GM21447 (cell line): Measurements from ENCODE around the gene TRIM32.

ENCODE experiments used
- ATAC-seq: cut with Tn5 transposase; IDR thresholded peaks from one replicate; pipeline ENCODE4 v1.9.1; 2021; ENCODE audit not compliant: unreplicated experiment

The TRIM32 gene, protein sequence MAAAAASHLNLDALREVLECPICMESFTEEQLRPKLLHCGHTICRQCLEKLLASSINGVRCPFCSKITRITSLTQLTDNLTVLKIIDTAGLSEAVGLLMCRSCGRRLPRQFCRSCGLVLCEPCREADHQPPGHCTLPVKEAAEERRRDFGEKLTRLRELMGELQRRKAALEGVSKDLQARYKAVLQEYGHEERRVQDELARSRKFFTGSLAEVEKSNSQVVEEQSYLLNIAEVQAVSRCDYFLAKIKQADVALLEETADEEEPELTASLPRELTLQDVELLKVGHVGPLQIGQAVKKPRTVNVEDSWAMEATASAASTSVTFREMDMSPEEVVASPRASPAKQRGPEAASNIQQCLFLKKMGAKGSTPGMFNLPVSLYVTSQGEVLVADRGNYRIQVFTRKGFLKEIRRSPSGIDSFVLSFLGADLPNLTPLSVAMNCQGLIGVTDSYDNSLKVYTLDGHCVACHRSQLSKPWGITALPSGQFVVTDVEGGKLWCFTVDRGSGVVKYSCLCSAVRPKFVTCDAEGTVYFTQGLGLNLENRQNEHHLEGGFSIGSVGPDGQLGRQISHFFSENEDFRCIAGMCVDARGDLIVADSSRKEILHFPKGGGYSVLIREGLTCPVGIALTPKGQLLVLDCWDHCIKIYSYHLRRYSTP

DNA sequence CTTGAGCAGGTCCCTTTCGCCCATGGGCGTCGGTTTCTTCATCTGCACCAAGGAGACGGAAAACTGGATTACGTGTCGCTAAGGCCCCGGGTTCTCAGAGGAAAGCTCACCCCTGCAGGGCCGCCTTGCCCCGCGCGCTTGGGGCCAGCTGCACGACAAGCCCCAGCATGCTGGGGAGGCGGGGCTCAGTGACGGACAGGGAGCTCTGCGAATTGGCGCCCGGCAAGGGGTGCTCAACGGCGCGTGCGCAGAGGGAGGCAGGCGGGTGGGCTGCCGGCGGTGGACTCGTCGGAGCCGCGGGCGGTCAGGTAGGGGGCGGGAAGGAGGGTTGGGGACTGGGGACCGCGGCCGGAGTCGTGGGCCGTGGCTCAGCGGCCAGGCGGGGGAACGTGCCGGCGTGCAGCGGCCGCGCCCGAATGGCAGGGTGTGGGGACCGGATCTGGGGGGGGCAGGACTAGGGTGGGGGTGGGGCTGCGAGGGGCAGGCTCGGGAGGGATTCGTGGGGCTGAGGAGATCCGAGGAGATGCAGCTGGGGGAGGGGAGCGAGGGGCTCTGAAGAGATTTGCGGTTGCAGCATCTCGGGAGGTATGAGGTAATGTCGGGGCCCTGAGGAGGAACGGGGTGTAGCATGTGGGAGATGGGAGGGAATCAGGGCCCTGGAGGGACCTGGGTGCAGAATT, at the start of gene TRIM32:
Gene TRIM32 (plus strand): TSS at position 232 of the 680 bp plus-strand sequence. CDS start 10,438 bp downstream, outside the sequence.
- peak; percentile 98 for ATAC-seq

GRCh38 chr9:116639251-116639741, 47.8 kb upstream of the TRIM32 start:
- ATAC-seq: no peak

GRCh38 chr9:116641292-116642059, 45.6 kb upstream of the TRIM32 start:
- no peak for ATAC-seq

DNA sequence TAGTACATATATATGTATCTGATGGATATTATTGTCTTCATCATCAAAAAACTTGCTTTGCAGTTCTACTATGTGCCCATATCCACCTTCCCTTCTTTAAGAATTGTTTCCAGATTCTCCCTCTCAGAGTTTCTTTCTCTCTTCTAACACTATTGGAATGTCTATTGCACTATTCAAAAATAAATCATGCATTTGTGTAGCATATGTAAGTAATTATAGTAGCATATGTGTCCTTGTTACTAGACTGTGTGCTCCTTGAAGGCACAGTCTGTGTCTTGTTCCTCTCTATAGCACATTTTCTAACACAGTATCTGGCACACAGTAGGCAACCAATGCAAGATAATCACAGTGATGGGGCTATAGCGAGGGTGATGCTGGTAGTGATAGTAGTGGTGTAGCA, 43.4 kb upstream of the TRIM32 start:
- ATAC-seq: no peak

- ATAC-seq: no peak
These were observed 42.9 kb upstream of the TRIM32 start for GRCh38 chr9:116644091-116644688.

DNA sequence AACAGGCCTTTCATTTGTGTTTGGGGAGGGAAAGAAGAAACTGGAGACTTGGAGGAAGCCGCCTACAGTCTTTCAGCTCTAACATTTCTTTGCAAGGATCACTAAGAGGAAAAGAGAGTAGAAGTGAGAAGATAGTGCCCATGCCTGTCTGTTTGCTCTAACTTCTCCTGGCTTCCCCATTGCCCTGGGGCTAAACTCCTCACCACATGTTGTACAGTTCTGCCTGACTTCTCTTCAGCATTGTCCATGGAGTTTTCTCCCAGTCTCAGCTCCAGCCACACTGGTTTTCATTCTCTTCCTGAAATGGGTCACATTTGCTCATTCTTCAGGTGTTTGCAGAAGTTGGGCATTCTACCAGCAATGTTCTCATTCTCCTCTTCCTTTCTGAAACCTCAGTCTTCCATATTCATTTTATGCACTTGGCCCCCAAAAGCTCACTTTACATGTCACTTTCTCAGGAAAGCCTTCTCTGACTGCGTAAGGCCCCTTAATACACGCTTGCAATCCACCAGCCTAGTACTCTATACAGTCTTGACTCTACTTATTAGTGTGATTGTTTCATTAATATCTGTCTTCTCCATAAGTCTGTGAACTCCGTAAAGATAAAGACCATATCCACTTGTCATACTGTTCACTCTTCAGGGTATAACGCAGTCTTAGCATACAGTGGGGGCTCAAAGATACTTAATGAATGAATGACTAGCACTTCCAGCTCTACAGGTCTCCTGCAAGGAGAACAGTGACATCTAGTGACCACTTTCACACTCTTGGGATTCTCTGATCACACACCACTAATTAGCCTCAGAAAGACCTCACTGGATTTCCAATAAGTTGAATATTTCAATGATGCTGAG, 40.2 kb upstream of the TRIM32 start:
- ATAC-seq: no peak

DNA sequence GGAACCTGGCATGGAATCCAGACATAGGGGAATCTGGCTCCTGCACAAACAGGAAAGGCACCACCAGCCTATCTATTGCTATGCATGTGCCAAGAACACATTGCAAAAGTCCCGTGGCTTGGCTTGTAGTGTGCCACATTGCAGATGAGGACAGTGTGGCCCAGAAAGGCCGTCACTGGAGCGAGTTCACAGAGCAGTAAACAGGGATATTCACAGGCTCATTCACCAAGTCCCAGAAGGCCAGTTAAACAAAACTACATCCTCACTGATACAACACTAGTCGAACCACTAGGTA, 39.6 kb upstream of the TRIM32 start:
- no peak for ATAC-seq

GRCh38 chr9:116653348-116654058, 33.6 kb upstream of the TRIM32 start:
- ATAC-seq: no peak

- ATAC-seq: no peak
These were observed 33.1 kb upstream of the TRIM32 start for GRCh38 chr9:116654059-116654355.

- ATAC-seq: no peak
These were observed 30.6 kb upstream of the TRIM32 start for GRCh38 chr9:116656501-116656971.

GRCh38 chr9:116656977-116657376, 30.1 kb upstream of the TRIM32 start:
- ATAC-seq: no peak

DNA sequence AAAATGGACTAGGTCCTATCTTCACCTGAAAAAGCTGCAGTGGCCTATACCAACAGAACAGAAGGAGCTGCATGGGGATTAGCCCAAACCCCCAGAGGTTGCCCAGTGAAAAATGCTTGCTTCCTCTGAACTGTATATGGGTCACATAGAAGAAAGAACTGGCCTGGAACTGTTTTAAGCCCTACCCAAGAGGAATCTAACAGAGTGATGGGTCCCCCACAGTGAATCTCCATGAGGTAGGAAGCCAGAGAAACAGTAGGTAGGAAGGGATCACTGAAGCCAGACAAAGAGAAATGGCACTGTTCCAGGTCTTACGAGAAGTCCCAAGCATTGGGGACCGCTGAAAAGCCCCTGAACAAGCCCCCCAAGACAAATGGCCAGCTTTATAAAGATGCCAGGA, 28.8 kb upstream of the TRIM32 start:
- no peak for ATAC-seq

DNA sequence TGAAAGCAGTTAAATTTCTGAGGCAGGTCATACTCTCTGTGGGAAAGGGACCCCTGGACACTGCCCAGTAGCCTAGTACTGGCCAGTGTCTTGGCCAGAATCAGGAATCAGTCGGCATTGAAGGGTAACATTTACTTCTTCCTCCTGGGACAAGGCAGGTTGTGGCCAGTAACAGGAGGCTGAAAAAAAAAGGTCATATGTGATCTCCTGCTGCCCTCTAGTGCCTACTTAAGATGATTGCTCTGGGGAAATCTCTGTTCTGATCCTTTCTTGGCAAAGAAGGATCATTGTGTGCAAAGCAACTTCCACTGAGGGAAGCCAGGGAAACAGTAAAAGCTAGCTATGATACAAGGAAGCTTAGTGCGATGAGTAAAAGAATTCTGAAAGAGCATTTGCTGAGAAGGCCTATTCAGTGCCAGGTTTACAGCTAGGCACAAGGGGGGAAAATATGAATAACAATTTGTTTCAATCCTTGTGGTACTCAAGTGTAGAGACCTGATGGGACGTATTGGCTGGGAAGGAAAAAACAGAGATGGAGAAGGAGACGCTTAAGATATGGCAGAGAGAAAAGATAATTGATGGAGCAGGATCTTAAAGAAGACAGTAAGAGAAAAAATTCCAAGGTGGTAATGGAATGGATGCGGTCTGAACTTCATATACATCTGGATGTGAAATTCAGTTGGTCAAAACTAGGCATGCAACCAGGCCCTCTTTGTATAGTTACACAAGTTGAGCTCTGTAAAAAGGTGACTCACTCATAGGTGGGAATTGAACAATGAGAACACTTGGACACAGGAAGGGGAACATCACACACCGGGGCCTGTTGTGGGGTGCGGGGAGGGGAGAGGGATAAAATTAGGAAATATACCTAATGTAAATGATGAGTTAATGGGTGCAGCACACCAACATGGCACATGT, 25.8 kb upstream of the TRIM32 start:
- peak; percentile 89 for ATAC-seq

GRCh38 chr9:116662646-116663310, 24.3 kb upstream of the TRIM32 start:
- ATAC-seq: no peak

DNA sequence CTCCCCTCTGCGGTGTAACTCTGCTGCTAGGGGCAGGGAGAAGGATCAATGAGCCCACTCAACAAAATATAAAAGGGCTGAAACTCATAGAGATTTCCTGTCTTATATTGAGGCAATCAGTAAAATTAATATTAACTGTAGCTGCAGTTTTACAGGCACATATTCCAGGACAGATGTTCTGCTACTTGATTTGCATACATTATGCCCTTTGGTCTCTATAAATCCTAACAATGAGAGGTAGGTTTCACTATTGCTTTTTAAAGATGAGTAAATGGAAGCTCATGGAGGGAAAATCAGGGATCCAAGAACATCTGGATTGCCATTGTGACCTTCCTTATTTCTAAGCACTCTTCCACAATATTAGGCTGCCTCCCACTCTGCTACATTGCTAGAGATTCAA, 23.5 kb upstream of the TRIM32 start:
- ATAC-seq: no peak

DNA sequence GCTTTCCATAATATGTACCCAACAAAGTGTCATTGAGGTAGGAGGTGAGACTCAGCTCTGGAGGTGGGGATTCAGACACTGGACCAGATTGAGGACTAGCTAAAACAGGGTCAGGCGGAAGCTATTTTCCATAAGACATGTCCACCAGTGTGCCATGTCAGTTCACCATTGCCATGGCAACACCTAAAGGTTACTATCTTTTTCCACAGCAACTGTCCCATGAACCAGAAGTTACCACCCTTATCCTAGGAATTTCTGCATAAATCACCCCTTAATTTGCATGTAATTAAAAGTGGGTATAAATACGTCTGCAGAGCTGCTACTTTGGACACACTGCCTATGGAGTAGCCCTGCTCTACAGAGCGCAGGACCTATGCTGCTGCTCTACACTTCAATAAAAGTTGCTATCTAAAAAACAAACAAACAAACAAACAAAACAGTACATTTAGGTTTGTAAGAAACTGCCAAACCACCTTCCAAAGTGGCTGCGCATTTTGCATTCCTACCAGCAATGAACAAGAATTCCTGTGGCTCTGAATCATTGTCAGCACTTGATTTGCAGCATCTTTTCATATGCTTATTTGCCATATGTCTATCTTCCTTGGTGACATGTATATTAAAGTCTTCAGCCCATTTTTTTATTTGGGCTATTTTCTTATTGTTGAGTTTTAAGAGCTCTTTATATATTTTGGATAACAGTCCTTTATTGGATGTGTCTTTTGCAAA, 18.0 kb upstream of the TRIM32 start:
- no peak for ATAC-seq

- ATAC-seq: peak; percentile 61
These were observed 15.5 kb upstream of the TRIM32 start for GRCh38 chr9:116671605-116672004.
